ENCODE results near the gene VMP1.

DNA sequence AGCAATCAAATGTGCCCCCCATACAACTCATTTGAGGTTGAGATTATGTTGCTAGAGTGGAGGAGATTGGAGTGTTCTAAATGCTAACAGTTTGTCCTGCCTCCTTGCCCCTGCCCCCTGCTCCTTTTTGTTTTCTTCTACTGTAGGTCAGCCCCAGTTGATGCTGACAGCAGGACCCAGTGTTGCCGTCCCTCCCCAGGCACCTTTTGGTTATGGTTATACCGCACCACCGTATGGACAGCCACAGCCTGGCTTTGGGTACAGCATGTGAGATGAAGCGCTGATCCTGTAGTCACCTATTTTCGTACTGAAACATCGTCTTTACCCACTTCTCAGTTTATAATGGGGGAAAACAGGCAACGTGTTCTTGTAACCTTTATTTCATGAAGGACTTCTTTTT lies 13.9 kb upstream of the VMP1 start:
- TF ChIP-seq, protein P1, sequence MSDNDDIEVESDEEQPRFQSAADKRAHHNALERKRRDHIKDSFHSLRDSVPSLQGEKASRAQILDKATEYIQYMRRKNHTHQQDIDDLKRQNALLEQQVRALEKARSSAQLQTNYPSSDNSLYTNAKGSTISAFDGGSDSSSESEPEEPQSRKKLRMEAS (IDR thresholded peaks at IDR 0.05) = no peak
- TF ChIP-seq JUND (IDR thresholded peaks at IDR 0.05) = no peak

Measured in liver (tissue), 2 donors.